ENCODE data around the gene KIF23. TPM values are rescaled to one million over a fixed set of nuclear protein-coding genes. Genes with fewer than 3 reads are reported as not detected.

KIF23 gene
- total RNA-seq, 1 donor from 2014 or later: 193 TPM

DNA sequence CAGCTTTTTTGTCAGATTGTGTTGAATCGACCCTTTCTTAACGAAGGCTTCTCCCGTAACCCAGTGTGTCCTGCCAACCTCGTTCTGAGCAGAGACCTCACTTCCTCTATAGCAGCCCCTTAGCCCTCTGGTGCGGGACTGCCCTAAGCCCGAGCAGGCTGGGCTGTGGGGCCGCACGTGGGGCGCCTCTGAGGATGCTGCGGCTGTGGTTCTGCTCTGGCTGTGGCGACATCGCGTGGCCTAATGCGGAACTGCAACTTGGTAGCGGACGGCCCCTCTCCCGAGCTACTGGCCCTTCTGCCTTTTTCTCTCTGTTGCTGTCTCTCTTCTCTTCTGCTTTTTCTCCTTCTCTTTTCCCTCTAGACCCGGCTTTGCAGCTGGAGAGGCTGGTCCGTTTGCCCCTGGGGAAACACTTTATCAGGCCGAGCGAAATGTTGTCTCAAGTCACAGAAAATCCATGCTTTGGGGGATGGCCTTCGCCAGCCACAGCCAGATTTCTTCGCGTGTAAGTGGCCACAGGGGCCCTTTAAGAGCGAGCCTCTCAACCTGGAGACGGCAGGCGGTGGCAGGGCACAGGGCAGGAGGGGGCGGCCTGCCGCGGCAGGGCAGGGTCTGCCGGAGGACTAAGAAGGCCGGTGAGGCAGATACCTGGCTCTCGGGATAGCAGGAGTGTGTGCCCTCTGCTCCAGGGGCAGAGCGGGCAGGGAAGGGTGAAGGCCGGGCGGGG lies 19.4 kb upstream of the KIF23 start:
- TF ChIP-seq, protein P1, sequence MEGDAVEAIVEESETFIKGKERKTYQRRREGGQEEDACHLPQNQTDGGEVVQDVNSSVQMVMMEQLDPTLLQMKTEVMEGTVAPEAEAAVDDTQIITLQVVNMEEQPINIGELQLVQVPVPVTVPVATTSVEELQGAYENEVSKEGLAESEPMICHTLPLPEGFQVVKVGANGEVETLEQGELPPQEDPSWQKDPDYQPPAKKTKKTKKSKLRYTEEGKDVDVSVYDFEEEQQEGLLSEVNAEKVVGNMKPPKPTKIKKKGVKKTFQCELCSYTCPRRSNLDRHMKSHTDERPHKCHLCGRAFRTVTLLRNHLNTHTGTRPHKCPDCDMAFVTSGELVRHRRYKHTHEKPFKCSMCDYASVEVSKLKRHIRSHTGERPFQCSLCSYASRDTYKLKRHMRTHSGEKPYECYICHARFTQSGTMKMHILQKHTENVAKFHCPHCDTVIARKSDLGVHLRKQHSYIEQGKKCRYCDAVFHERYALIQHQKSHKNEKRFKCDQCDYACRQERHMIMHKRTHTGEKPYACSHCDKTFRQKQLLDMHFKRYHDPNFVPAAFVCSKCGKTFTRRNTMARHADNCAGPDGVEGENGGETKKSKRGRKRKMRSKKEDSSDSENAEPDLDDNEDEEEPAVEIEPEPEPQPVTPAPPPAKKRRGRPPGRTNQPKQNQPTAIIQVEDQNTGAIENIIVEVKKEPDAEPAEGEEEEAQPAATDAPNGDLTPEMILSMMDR (IDR thresholded peaks at IDR 0.05): peak; percentile 88
- no peak for TF ChIP-seq EZH2 (IDR thresholded peaks at IDR 0.05)
- peaks cover 10% of the 10 kb centered on the region for H3K27me3 Mint-ChIP-seq (ENCODE audit: insufficient read depth, low read depth)
- H3K9me3 Mint-ChIP-seq: no peaks in the 10 kb centered on the region
- Histone ChIP-seq H3K27me3 (no peaks in the 10 kb centered on the region), H3K4me1 (peaks cover 12% of the 10 kb centered on the region), H3K9me3 (ENCODE audit: low read depth) (no peaks in the 10 kb centered on the region), H3K36me3 (no peaks in the 10 kb centered on the region), H3K9ac (no peak overlapping the region), H3F3A (ENCODE audit: low read depth) (no peaks in the 10 kb centered on the region), H4K20me1 (ENCODE audit: low read depth) (no peaks in the 10 kb centered on the region), H3K4me2 (peak overlapping the region; percentile 20), H2AFZ (replicated peaks) (peak overlapping the region; percentile 98), H3K79me2 (ENCODE audit: low read depth) (no peaks in the 10 kb centered on the region), H3K4me3 (no peak overlapping the region), H3K27ac (no peak overlapping the region)
- H3K4me3 Mint-ChIP-seq: peak overlapping the region; percentile 64
- peak; percentile 90 for DNase-seq (ENCODE audit: low spot score)
- peak overlapping the region; percentile 57 for H3K27ac Mint-ChIP-seq
- H3K4me1 Mint-ChIP-seq: peaks cover 17% of the 10 kb centered on the region
- no peaks in the 10 kb centered on the region for H3K36me3 Mint-ChIP-seq

DNA sequence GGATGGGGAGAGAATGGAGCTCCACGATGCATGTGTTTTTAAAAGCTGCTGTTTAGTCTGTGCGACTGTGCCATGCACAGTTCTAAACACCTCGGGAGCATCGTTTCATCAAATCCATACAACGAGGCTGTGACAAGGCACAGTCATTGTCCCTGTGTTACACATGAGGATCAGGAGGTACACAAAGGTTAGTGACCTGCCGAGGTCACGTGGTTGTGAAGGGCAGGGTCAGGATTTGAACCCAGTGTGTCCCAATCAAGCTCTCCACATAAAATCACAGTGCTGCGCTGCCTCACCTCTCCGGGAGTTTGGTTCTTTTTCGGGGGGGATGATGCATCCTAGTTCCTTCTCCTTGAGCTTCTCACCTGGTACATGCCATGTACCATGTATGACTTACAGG lies 18.7 kb upstream of the KIF23 start:
- Mint-ChIP-seq H3K4me1 (peaks cover 17% of the 10 kb centered on the region), H3K36me3 (no peaks in the 10 kb centered on the region), H3K9me3 (no peaks in the 10 kb centered on the region), H3K27me3 (ENCODE audit: insufficient read depth, low read depth) (peaks cover 10% of the 10 kb centered on the region), H3K4me3 (no peak overlapping the region), H3K27ac (no peak overlapping the region)
- H3K27ac ChIP-seq: no peak overlapping the region
- H3K9me3 ChIP-seq (ENCODE audit: low read depth): no peaks in the 10 kb centered on the region
- H4K20me1 ChIP-seq (ENCODE audit: low read depth): no peaks in the 10 kb centered on the region
- no peaks in the 10 kb centered on the region for H3K36me3 ChIP-seq
- TF ChIP-seq EZH2phosphoT487 (IDR thresholded peaks at IDR 0.05): no peak
- no peak for TF ChIP-seq EZH2 (IDR thresholded peaks at IDR 0.05)
- TF ChIP-seq, protein P1 (IDR thresholded peaks at IDR 0.05): no peak
- H3K4me3 ChIP-seq: no peak overlapping the region
- H3F3A ChIP-seq (ENCODE audit: low read depth): no peaks in the 10 kb centered on the region
- DNase-seq (ENCODE audit: low spot score): no peak
- H3K4me1 ChIP-seq: peaks cover 12% of the 10 kb centered on the region
- H3K4me2 ChIP-seq: no peak overlapping the region
- no peaks in the 10 kb centered on the region for H3K79me2 ChIP-seq (ENCODE audit: low read depth)
- H3K27me3 ChIP-seq: no peaks in the 10 kb centered on the region
- H2AFZ ChIP-seq (replicated peaks): no peak overlapping the region
- no peak overlapping the region for H3K9ac ChIP-seq

DNA sequence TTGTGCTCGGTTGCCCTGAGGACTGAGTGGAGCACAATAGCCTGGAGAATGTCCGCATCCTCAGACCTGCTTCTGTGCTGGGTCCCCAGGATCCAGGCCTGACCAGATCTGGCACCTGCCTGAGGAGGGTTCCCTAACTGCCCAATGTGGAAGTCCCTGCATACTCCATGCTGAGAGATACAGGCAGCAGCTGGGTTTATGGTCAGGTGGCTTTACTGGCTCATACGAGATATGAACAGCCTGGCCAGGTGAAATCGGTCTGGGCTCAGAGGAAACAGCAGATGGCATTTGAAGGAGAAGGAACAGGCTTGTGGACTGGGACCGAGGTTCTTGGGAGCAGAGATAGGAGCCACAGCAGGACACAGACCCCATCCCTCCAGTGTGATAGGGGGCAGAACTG lies 18.2 kb upstream of the KIF23 start:
- Histone ChIP-seq H3K9ac (no peak overlapping the region), H3K27me3 (no peaks in the 10 kb centered on the region), H2AFZ (replicated peaks) (no peak overlapping the region), H3K27ac (no peak overlapping the region), H3K36me3 (no peaks in the 10 kb centered on the region), H3K4me3 (no peak overlapping the region), H3K4me2 (no peak overlapping the region), H3F3A (ENCODE audit: low read depth) (no peaks in the 10 kb centered on the region), H4K20me1 (ENCODE audit: low read depth) (no peaks in the 10 kb centered on the region), H3K4me1 (peaks cover 12% of the 10 kb centered on the region), H3K79me2 (ENCODE audit: low read depth) (no peaks in the 10 kb centered on the region), H3K9me3 (ENCODE audit: low read depth) (no peaks in the 10 kb centered on the region)
- Mint-ChIP-seq H3K36me3 (no peaks in the 10 kb centered on the region), H3K9me3 (no peaks in the 10 kb centered on the region), H3K4me1 (peaks cover 17% of the 10 kb centered on the region), H3K4me3 (no peak overlapping the region), H3K27ac (no peak overlapping the region), H3K27me3 (ENCODE audit: insufficient read depth, low read depth) (peaks cover 10% of the 10 kb centered on the region)
- no peak for TF ChIP-seq EZH2phosphoT487 (IDR thresholded peaks at IDR 0.05)
- TF ChIP-seq EZH2 (IDR thresholded peaks at IDR 0.05): no peak
- TF ChIP-seq, protein P1 (IDR thresholded peaks at IDR 0.05): no peak
- DNase-seq (ENCODE audit: low spot score): no peak
